A549 treated with Hydrocortisone at 1 μM for 4 hours (cell line): ENCODE measurements around the gene IL12RB2. TPM values are rescaled to one million over a fixed set of nuclear protein-coding genes. Genes with fewer than 3 reads are reported as not detected.

Source experiments
- total RNA-seq: library from RNA; stranded (reverse); fragments of 200-300 nt; extraction: Qiagen RNA extraction; gene quantifications from 5 replicates; pipeline ENCODE4 v1.2.3, GENCODE V29; 2022

IL12RB2 gene, protein sequence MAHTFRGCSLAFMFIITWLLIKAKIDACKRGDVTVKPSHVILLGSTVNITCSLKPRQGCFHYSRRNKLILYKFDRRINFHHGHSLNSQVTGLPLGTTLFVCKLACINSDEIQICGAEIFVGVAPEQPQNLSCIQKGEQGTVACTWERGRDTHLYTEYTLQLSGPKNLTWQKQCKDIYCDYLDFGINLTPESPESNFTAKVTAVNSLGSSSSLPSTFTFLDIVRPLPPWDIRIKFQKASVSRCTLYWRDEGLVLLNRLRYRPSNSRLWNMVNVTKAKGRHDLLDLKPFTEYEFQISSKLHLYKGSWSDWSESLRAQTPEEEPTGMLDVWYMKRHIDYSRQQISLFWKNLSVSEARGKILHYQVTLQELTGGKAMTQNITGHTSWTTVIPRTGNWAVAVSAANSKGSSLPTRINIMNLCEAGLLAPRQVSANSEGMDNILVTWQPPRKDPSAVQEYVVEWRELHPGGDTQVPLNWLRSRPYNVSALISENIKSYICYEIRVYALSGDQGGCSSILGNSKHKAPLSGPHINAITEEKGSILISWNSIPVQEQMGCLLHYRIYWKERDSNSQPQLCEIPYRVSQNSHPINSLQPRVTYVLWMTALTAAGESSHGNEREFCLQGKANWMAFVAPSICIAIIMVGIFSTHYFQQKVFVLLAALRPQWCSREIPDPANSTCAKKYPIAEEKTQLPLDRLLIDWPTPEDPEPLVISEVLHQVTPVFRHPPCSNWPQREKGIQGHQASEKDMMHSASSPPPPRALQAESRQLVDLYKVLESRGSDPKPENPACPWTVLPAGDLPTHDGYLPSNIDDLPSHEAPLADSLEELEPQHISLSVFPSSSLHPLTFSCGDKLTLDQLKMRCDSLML
- 0.08 to 0.20 TPM (median 0.12 TPM) in 5 replicates for total RNA-seq

GRCh38 chr1:67307251-67308060, at the start of gene IL12RB2:
Gene IL12RB2, plus strand, starts transcription at chr1:67307873. Its CDS starts 12,496 bp downstream, at chr1:67320369.

DNA sequence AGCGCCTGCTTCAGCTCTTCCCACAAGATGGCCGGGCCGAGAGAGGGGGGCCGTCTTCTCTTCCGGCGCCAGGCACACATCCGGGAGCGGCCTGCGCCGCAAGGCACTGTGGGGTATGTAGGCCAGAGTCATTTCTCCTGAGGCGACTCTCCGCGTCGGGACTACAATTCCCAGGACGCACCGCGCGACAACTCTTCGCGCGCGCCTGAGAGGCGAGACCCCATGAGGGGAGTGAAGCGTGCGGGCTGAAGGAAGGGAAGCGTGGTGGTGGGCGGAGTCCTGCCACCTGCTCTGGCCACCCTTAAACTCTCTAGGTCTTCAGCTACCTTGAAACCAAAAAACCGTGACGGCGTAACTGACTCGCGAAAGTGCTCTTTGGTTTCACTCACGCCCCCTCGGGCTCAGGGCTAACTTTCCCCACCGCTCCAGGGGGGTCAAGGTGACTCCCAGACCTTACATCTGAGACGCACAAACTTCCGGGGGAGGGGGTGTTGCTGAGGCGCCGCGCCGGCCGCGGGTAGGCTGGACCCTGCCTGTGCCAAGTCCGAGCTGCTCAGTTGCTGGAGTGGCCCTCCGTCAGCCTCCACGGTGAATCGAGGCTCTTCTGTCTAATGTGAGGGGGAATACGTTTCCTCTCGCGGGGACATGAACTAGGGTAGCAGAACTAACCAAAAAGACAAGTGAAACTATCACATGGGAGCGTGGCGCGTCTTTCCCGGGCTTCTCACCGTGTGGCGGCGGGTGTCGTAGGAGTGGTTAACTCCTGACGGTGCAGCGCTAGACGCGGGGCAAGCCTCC, 122.9 kb downstream of the IL12RB2 start, which contains the start of gene SERBP1:
SERBP1 (minus strand) TSS at position 45 of the 798 bp plus-strand sequence. CDS start 102 bp downstream, outside the sequence.

Other genes starting within 250 kb of the IL12RB2 start
- gene C1orf141, start 172.9 kb upstream of the IL12RB2 start, total RNA-seq: not detected in 5 replicates
- gene IL23R, start 141.4 kb upstream of the IL12RB2 start, total RNA-seq: not detected in 5 replicates
- gene SERBP1, start 122.5 kb downstream of the IL12RB2 start, total RNA-seq: 187 to 246 TPM (median 196 TPM) in 5 replicates